ENCODE results near the gene ANKRD30B. TPM values are rescaled to one million over a fixed set of nuclear protein-coding genes. Genes with fewer than 3 reads are reported as not detected.
"Not testable (repeated sequence)": the region's sequence is repeated elsewhere in the genome, so short reads cannot be mapped to it uniquely, and the experiment has no call there.

The ANKRD30B gene
- total and polyA plus RNA-seq, 7 donors: 0.13 to 0.36 TPM; not detected in 5

- Histone ChIP-seq H3K9me3 (no peaks in the 10 kb centered on the region), H3K4me1 (no peaks in the 10 kb centered on the region), H3K36me3 (no peaks in the 10 kb centered on the region), H3K4me3 (no peak overlapping the region), H3K27me3 (no peaks in the 10 kb centered on the region), H3K27ac (no peak overlapping the region)
- intact Hi-C loops (cut with DNase I): no loop called here
- DNase-seq: no peak
- TF ChIP-seq POLR2A (IDR thresholded peaks at IDR 0.05): no peak
- no peak for TF ChIP-seq EP300 (IDR thresholded peaks at IDR 0.05)
- 21 to 78% methylated on average over 3 of the region's 3 CpGs for WGBS, 2 donors
Observed at GRCh38 chr18:14781671-14782070, 33.7 kb downstream of the ANKRD30B start.

GRCh38 chr18:14784133-14784532, 36.2 kb downstream of the ANKRD30B start:
- intact Hi-C loops (cut with DNase I): no loop called here
- Histone ChIP-seq H3K9me3 (no peaks in the 10 kb centered on the region), H3K4me1 (no peaks in the 10 kb centered on the region), H3K4me3 (no peak overlapping the region), H3K27ac (no peak overlapping the region), H3K27me3 (no peaks in the 10 kb centered on the region), H3K36me3 (no peaks in the 10 kb centered on the region)
- TF ChIP-seq POLR2AphosphoS5 (IDR thresholded peaks at IDR 0.05) (no peak), POLR2A (IDR thresholded peaks at IDR 0.05) (no peak), EP300 (IDR thresholded peaks at IDR 0.05) (no peak)
- TF ChIP-seq, protein P1, sequence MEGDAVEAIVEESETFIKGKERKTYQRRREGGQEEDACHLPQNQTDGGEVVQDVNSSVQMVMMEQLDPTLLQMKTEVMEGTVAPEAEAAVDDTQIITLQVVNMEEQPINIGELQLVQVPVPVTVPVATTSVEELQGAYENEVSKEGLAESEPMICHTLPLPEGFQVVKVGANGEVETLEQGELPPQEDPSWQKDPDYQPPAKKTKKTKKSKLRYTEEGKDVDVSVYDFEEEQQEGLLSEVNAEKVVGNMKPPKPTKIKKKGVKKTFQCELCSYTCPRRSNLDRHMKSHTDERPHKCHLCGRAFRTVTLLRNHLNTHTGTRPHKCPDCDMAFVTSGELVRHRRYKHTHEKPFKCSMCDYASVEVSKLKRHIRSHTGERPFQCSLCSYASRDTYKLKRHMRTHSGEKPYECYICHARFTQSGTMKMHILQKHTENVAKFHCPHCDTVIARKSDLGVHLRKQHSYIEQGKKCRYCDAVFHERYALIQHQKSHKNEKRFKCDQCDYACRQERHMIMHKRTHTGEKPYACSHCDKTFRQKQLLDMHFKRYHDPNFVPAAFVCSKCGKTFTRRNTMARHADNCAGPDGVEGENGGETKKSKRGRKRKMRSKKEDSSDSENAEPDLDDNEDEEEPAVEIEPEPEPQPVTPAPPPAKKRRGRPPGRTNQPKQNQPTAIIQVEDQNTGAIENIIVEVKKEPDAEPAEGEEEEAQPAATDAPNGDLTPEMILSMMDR (IDR thresholded peaks at IDR 0.05): no peak
- 20 to 75% methylated on average over 2 of the region's 2 CpGs for WGBS, 2 donors
- DNase-seq: no peak

DNA sequence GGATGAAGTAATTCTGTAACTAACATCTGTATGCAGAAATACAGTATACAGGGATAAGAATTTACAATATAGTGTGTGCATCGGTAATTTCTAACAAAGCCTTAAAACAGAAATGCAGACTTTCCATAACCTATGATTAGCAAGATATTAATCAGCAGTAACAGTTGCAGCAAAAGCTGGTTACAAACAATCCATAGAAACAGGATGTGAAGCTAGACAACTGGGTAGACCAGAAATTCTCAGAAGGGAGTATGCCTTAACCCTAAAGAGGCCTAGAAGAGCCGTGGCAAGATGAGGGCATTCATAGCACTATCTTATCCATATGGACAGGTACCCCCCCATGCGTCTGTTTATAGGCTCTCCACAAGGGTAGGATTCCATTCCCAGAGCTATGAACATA, 48.9 kb downstream of the ANKRD30B start:
- WGBS, 2 donors: 83 to 89% methylated on average over 3 of the region's 3 CpGs
- H3K9me3 ChIP-seq; H3K36me3 ChIP-seq; H3K4me3 ChIP-seq; DNase-seq; H3K27ac ChIP-seq; H3K27me3 ChIP-seq; H3K4me1 ChIP-seq; intact Hi-C loops (cut with DNase I): not testable (repeated sequence)

DNA sequence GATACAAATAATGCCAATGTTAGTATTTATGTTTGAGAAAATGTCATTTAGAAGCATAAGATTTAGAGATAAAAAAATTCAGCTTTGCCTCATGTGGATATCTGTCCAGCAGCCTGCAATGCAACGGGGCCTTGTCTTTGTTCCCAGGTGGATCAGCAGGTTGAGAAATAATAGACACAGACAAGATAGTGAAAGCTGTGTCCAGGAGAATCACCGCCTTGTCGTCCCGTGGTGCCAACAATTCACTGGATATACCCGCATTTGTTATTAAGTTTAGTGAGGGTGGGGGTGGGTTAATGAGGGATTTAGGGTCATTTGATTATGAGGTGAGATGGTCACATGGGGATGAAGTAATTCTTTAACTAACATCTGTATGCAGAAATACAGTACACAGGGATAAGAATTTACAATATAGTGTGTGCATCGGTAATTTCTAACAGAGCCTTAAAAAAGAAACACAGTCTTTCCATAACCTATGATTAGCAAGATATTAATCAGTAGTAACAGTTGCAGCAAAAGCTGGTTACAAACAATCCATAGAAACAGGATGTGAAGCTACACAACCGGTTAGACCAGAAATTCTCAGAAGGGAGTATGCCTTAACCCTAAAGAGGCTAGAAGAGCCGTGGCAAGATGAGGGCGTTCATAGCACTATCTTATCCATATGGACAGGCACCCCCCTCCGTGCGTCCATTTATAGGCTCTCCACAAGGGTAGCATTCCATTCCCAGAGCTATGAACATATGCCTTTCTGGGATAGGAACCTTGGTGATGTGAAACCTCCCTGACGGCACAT, 50.2 kb downstream of the ANKRD30B start:
- H3K27ac ChIP-seq; H3K9me3 ChIP-seq; intact Hi-C loops (cut with DNase I); H3K4me1 ChIP-seq; H3K4me3 ChIP-seq; H3K36me3 ChIP-seq; H3K27me3 ChIP-seq; DNase-seq: not testable (repeated sequence)
- WGBS, 2 donors: 86 to 90% methylated on average over 11 of the region's 12 CpGs

DNA sequence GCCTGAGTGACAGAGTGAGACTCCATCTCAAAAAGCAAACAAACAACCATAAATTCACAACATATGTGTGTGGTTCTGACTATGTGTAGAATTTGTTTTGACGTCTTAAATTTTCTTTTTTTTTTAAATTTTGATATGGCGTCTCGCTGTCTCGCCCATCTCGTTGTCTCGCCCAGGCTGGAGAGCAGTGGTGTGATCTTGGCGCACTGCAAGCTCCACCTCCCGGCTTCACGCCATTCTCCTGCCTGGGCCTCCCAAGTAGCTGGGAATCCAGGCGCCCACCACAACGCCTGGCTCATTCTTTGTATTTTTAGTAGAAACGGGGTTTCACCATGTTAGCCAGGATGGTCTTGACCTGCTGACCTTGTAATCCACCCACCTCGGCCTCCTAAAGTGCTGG, 63.1 kb downstream of the ANKRD30B start:
- H3K9me3 ChIP-seq; H3K4me1 ChIP-seq; H3K27me3 ChIP-seq; H3K4me3 ChIP-seq; DNase-seq; H3K27ac ChIP-seq; H3K36me3 ChIP-seq; intact Hi-C loops (cut with DNase I): not testable (repeated sequence)
- WGBS, 2 donors: 92 to 95% methylated on average over 13 of the region's 13 CpGs

DNA sequence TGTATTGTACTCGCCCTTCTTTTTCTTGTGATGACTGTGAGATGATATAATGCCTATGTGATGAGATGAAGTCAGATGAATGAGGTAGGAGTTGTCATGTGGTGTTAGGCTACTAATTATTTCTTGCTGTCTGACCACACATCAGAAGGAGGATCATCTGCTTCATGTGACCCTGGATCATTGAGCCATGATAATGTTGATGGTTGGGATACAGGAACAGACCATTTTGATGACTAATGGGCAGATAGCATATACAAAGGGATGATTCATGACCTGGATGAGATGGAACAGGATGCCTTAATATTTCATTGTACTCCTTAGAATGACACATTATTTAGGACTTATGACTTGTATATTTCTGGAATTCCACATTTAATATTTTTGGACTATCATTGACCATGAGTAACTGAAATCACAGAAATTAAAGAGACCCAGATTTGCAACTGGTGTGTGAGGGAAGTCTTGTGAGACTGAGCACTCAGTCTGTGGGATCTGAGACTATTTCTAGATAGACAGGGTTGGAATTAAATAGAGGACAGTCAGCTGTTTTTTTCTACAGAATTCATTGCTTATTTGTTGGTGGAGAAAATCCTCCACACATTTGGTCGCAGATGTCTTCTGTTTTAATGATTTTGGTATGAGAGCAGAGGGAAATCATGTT, 79.1 kb downstream of the ANKRD30B start:
- 75 to 89% methylated on average over 2 of the region's 2 CpGs for WGBS, 2 donors
- H3K36me3 ChIP-seq; H3K27ac ChIP-seq; H3K4me3 ChIP-seq; DNase-seq; H3K4me1 ChIP-seq; intact Hi-C loops (cut with DNase I); H3K9me3 ChIP-seq; H3K27me3 ChIP-seq: not testable (repeated sequence)

DNA sequence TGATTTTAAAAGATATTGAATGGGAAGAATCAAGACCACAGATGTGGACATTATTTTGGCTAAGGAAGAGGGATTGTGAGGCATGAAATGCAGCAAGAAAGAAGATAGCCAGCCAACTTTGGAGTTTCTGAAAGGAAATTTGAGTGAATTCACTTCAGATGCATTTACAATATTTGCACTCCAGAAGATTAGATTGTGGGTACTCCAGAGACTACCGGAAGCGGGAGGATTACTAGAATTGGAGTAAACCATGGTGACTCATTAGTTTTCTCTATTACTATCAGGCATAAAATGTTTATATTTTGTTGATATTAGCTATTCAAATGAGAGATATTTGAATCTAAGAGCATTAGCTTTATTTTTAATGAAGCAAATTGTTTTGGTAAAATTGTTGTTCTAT, 93.6 kb downstream of the ANKRD30B start:
- H3K4me1 ChIP-seq; H3K9me3 ChIP-seq; DNase-seq; intact Hi-C loops (cut with DNase I); H3K36me3 ChIP-seq; H3K4me3 ChIP-seq; H3K27me3 ChIP-seq; H3K27ac ChIP-seq: not testable (repeated sequence)
- 41 to 86% methylated on average over 2 of the region's 2 CpGs for WGBS, 2 donors

DNA sequence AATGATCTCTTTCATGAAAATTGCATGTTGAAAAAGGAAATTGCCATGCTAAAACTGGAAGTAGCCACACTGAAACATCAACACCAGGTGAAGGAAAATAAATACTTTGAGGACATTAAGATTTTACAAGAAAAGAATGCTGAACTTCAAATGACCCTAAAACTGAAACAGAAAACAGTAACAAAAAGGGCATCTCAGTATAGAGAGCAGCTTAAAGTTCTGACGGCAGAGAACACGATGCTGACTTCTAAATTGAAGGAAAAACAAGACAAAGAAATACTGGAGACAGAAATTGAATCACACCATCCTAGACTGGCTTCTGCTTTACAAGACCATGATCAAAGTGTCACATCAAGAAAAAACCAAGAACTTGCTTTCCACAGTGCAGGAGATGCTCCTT, 103.6 kb downstream of the ANKRD30B start:
- H3K27me3 ChIP-seq; H3K4me1 ChIP-seq; H3K4me3 ChIP-seq; intact Hi-C loops (cut with DNase I); DNase-seq; H3K9me3 ChIP-seq; H3K27ac ChIP-seq; H3K36me3 ChIP-seq: not testable (repeated sequence)
- 11 to 37% methylated on average over 2 of the region's 2 CpGs for WGBS, 2 donors

DNA sequence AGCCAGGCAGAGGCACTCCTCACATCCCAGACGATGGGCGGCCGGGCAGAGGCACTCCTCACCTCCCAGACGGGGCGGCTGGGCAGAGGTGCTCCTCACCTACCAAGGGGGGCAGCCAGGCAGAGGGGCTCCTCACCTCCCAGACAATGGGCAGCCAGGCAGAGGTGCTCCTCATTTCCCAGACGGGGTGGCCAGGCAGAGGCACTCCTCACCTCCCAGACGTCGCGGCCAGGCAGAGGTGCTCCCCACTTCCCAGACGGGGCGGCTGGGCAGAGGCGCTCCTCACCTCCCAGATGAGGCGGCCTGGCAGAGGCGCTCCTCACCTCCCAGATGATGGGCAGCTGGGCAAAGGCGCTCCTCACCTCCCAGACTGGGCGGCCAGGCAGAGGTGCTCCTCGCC, 107.7 kb downstream of the ANKRD30B start:
- H3K27me3 ChIP-seq; DNase-seq; H3K4me3 ChIP-seq; H3K9me3 ChIP-seq; H3K27ac ChIP-seq; H3K4me1 ChIP-seq; intact Hi-C loops (cut with DNase I); H3K36me3 ChIP-seq: not testable (repeated sequence)
- WGBS, 2 donors: 85 to 92% methylated on average over 16 to 17 of the region's 17 CpGs

GRCh38 chr18:14856256-14856655, 108.3 kb downstream of the ANKRD30B start:
- H3K27ac ChIP-seq; intact Hi-C loops (cut with DNase I); H3K27me3 ChIP-seq; H3K36me3 ChIP-seq; DNase-seq; H3K4me3 ChIP-seq; H3K9me3 ChIP-seq; H3K4me1 ChIP-seq: not testable (repeated sequence)
- 96% methylated on average over 7 to 9 of the region's 20 CpGs for WGBS, 2 donors

DNA sequence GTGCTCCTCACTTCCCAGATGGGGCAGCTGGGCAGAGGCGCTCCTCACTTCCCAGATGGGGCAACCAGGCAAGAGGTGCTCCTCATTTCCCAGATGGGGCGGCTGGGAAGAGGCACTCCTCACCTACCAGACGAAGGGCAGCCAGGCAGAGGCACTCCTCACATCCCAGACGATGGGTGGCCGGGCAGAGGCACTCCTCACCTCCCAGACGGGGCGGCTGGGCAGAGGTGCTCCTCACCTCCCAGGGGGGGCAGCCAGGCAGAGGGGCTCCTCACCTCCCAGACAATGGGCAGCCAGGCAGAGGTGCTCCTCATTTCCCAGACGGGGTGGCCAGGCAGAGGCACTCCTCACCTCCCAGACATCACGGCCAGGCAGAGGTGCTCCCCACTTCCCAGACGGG, 110.5 kb downstream of the ANKRD30B start:
- H3K36me3 ChIP-seq; H3K27me3 ChIP-seq; intact Hi-C loops (cut with DNase I); H3K4me3 ChIP-seq; H3K4me1 ChIP-seq; H3K9me3 ChIP-seq; DNase-seq; H3K27ac ChIP-seq: not testable (repeated sequence)
- 97 to 100% methylated on average over 2 to 3 of the region's 10 CpGs for WGBS, 2 donors

- intact Hi-C loops (cut with DNase I); H3K36me3 ChIP-seq; H3K4me1 ChIP-seq; H3K27ac ChIP-seq; H3K4me3 ChIP-seq; H3K27me3 ChIP-seq; H3K9me3 ChIP-seq; DNase-seq: not testable (repeated sequence)
- 89 to 95% methylated on average over 15 of the region's 15 CpGs for WGBS, 2 donors
Observed at GRCh38 chr18:14859995-14860394, 112.0 kb downstream of the ANKRD30B start.
